ENCODE data around the gene HSF4.

DNA sequence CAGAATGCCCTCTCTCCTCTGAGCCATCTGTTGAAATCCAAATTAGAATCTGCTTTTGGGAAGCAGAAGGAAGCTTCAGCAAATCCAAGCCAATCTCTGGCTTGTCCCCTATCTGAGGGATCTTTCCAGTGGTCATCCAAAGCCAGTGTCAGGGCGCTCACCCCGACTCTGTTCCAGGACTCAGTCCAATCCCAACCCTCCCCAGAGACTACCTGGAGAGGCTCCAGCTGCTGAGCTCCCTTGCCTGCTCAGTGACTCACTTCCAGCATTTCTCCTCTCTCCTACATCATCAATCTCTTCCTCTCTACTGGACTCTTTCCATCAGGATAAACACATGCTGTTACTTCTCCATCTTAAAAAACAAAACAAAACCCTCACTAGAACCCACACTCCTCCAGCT, 16.8 kb downstream of the HSF4 start:
- TF ChIP-seq, protein P1, sequence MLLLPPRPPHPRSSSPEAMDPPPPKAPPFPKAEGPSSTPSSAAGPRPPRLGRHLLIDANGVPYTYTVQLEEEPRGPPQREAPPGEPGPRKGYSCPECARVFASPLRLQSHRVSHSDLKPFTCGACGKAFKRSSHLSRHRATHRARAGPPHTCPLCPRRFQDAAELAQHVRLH (tag by site-specific recombination; IDR thresholded peaks at IDR 0.05), result no peak
- TF ChIP-seq ZNF521 (tag by site-specific recombination; IDR thresholded peaks at IDR 0.05) (no peak), ZNF768 (tag by site-specific recombination; IDR thresholded peaks at IDR 0.05) (no peak), ZBTB7A (tag by site-specific recombination; IDR thresholded peaks at IDR 0.05; ENCODE audit: low read depth) (no peak), ZNF600 (tag by site-specific recombination; IDR thresholded peaks at IDR 0.05) (no peak), GLI4 (tag by site-specific recombination; IDR thresholded peaks at IDR 0.05) (no peak), ZNF221 (tag by site-specific recombination; IDR thresholded peaks at IDR 0.05; ENCODE audit: borderline replicate concordance) (no peak), YY1 (tag by site-specific recombination; IDR thresholded peaks at IDR 0.05) (no peak)
- TF ChIP-seq, protein P2, sequence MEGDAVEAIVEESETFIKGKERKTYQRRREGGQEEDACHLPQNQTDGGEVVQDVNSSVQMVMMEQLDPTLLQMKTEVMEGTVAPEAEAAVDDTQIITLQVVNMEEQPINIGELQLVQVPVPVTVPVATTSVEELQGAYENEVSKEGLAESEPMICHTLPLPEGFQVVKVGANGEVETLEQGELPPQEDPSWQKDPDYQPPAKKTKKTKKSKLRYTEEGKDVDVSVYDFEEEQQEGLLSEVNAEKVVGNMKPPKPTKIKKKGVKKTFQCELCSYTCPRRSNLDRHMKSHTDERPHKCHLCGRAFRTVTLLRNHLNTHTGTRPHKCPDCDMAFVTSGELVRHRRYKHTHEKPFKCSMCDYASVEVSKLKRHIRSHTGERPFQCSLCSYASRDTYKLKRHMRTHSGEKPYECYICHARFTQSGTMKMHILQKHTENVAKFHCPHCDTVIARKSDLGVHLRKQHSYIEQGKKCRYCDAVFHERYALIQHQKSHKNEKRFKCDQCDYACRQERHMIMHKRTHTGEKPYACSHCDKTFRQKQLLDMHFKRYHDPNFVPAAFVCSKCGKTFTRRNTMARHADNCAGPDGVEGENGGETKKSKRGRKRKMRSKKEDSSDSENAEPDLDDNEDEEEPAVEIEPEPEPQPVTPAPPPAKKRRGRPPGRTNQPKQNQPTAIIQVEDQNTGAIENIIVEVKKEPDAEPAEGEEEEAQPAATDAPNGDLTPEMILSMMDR (tag by site-specific recombination; IDR thresholded peaks at IDR 0.05), result no peak
- TF ChIP-seq, protein P3, sequence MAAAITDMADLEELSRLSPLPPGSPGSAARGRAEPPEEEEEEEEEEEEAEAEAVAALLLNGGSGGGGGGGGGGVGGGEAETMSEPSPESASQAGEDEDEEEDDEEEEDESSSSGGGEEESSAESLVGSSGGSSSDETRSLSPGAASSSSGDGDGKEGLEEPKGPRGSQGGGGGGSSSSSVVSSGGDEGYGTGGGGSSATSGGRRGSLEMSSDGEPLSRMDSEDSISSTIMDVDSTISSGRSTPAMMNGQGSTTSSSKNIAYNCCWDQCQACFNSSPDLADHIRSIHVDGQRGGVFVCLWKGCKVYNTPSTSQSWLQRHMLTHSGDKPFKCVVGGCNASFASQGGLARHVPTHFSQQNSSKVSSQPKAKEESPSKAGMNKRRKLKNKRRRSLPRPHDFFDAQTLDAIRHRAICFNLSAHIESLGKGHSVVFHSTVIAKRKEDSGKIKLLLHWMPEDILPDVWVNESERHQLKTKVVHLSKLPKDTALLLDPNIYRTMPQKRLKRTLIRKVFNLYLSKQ (tag by site-specific recombination; IDR thresholded peaks at IDR 0.05; ENCODE audit: borderline replicate concordance), result no peak
- TF ChIP-seq, protein P4, sequence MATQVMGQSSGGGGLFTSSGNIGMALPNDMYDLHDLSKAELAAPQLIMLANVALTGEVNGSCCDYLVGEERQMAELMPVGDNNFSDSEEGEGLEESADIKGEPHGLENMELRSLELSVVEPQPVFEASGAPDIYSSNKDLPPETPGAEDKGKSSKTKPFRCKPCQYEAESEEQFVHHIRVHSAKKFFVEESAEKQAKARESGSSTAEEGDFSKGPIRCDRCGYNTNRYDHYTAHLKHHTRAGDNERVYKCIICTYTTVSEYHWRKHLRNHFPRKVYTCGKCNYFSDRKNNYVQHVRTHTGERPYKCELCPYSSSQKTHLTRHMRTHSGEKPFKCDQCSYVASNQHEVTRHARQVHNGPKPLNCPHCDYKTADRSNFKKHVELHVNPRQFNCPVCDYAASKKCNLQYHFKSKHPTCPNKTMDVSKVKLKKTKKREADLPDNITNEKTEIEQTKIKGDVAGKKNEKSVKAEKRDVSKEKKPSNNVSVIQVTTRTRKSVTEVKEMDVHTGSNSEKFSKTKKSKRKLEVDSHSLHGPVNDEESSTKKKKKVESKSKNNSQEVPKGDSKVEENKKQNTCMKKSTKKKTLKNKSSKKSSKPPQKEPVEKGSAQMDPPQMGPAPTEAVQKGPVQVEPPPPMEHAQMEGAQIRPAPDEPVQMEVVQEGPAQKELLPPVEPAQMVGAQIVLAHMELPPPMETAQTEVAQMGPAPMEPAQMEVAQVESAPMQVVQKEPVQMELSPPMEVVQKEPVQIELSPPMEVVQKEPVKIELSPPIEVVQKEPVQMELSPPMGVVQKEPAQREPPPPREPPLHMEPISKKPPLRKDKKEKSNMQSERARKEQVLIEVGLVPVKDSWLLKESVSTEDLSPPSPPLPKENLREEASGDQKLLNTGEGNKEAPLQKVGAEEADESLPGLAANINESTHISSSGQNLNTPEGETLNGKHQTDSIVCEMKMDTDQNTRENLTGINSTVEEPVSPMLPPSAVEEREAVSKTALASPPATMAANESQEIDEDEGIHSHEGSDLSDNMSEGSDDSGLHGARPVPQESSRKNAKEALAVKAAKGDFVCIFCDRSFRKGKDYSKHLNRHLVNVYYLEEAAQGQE (tag by site-specific recombination; IDR thresholded peaks at IDR 0.05), result no peak
- TF ChIP-seq, protein P5, sequence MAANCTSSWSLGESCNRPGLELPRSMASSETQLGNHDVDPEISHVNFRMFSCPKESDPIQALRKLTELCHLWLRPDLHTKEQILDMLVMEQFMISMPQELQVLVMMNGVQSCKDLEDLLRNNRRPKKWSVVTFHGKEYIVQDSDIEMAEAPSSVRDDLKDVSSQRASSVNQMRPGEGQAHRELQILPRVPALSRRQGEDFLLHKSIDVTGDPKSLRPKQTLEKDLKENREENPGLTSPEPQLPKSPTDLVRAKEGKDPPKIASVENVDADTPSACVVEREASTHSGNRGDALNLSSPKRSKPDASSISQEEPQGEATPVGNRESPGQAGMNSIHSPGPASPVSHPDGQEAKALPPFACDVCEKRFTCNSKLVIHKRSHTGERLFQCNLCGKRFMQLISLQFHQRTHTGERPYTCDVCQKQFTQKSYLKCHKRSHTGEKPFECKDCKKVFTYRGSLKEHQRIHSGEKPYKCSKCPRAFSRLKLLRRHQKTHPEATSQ (tag by site-specific recombination; IDR thresholded peaks at IDR 0.05), result no peak
- TF ChIP-seq, protein P6, sequence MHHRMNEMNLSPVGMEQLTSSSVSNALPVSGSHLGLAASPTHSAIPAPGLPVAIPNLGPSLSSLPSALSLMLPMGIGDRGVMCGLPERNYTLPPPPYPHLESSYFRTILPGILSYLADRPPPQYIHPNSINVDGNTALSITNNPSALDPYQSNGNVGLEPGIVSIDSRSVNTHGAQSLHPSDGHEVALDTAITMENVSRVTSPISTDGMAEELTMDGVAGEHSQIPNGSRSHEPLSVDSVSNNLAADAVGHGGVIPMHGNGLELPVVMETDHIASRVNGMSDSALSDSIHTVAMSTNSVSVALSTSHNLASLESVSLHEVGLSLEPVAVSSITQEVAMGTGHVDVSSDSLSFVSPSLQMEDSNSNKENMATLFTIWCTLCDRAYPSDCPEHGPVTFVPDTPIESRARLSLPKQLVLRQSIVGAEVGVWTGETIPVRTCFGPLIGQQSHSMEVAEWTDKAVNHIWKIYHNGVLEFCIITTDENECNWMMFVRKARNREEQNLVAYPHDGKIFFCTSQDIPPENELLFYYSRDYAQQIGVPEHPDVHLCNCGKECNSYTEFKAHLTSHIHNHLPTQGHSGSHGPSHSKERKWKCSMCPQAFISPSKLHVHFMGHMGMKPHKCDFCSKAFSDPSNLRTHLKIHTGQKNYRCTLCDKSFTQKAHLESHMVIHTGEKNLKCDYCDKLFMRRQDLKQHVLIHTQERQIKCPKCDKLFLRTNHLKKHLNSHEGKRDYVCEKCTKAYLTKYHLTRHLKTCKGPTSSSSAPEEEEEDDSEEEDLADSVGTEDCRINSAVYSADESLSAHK (tag by site-specific recombination; IDR thresholded peaks at IDR 0.05), result no peak
